ENCODE results near the gene DIPK1B. TPM values are rescaled to one million over a fixed set of nuclear protein-coding genes. Genes with fewer than 3 reads are reported as not detected.

Gene DIPK1B
- polyA plus RNA-seq, result 10 to 100 TPM in 1 of 3 donors, 1 to 10 TPM in 2; 6.0 to 12.8 (median 8.7) TPM

- H3K27ac ChIP-seq (ENCODE audit: low read depth, low read length), result no peak within 1 kb of the TSS
- WGBS, 3 donors, result 2 to 3% (median 2%) methylated on average over 59 to 118 of the region's 119 CpGs
Observed at GRCh38 chr9:136711751-136712689, at the start of gene DIPK1B. Gene DIPK1B, plus strand, starts transcription at chr9:136712572. Its CDS starts 94 bp downstream, at chr9:136712666.

DNA sequence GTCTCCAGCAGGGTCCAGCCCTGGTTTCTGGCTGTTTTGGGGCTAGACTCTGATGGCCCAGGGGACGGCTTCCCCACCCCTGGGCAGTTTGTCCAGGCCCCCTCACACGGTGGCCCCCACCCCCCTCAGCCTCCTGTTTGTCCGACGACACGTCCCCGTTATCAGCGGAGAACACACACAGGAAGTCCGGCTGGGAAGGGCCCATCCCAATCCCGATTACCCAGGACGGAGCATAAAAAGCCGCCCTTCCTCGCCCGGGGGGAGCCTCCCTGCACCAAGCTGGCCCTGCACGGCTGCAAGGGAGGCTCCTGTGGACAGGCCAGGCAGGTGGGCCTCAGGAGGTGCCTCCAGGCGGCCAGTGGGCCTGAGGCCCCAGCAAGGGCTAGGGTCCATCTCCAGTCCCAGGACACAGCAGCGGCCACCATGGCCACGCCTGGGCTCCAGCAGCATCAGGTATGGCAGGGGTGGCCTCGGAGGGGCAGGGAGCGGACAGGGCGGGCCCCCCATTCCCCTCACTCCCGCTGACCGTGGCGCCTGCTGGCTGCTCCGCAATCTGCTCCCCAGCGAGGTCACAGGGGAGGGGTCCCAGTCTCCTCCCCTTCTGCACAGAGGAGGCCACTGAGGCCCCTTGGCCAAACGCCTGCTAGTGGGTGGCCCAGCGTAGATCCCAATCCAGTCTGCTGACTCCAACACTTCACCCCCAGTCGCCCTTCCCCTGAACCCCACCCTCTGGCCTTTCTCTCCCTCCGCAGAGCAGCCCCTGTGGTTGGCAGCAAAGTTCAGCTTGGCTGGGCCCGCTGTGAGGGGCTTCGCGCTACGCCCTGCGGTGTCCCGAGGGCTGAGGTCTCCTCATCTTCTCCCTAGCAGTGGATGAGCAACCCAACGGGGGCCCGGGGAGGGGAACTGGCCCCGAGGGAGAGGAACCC is 49.5 kb upstream of the DIPK1B start, which contains the start of gene EGFL7:
EGFL7 (plus strand) TSS at position 261 of the 926 bp plus-strand sequence. CDS start 5,367 bp downstream, outside the sequence.
- H3K27ac ChIP-seq (ENCODE audit: low read depth, low read length), result no peak within 1 kb of the TSS
- 44 to 75% (median 48%) methylated on average over 35 to 38 of the region's 38 CpGs for WGBS, 3 donors

DNA sequence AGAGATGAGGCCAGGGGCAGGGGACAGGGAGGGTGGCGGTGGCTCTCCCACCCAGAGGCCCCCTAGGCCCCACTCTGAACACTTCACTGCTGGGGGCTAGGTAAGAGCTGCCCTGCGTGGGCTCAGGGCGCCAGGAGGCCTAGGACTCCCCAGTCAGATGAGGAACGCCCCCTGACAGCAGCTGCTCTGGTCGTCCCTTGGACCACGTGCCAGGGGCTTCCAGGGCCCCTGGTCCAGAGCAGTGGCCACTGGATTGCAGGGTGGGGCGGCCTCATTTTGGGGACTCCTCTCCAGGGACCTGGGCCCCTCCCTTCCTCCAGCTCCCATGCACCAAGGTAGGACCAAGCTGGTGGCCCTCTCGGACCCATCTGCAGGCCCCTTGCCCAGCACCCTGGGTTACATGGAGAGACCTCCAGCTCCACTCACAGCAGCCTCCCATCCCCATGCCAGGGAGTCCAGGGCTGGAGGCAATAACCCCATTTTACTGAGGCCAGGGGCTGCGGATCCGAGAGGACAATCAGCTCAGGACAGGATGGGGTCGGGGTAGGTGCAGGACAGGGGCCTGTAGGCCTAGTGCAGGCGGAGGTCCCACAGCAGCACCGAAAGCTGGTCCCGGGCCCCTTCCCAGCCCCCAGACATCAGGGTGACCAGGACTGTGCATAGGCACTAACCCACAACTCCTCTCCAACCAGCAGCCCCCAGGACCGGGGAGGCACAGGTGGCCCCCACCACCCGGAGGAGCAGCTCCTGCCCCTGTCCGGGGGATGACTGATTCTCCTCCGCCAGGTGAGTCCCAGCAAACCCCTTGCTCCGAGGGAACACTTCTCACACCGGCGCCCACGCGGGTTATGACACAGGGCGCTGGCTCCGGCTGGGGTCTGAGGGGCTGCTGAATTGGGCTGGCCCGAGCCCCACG is 48.1 kb upstream of the DIPK1B start:
- WGBS, 3 donors, result 66 to 90% (median 67%) methylated on average over 26 to 27 of the region's 27 CpGs

GRCh38 chr9:136665111-136665703 is 47.2 kb upstream of the DIPK1B start:
- H3K27ac ChIP-seq (ENCODE audit: low read depth, low read length), result no peak overlapping the region
- WGBS, 3 donors, result 6 to 19% (median 8%) methylated on average over 29 to 49 of the region's 49 CpGs

More for the DNA sequence above, 48.1 kb upstream of the DIPK1B start:
- H3K27ac ChIP-seq (ENCODE audit: low read depth, low read length), result no peak overlapping the region

DNA sequence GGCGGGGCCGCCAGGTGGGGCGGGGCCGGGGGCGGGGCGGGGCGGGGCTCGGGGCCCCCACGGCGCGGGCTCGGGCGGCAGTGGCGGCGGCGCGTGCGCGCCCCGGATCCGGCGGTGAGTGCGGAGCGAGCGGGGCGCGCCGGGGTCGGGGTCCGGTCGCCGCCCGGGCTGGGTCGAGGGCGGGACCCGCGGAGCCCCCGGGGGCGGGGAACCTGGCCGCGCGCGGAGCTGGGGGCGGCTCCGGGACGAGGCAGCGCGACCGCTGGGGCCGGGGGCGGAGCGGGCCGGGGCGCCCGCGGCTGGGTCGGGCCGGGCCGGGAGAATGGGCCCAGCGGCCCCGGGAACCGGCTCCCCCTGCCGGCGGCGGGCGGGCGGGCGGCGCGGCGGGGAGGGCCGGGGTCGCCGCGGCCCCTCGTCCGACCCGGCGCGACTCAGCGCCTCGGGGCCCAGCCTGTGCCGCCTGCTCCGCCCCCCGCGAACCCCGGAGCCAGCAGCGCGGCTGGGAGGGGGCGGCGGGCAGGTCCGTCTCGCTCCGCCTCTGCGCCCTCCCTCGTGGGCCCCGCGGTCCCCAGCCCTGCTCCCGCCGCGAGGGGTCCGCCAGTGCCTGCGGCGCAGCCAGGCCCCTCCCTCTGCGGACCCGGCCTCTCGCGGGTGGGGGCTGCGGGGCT is 46.5 kb upstream of the DIPK1B start:
- 1 to 2% (median 1%) methylated on average over 25 to 108 of the region's 109 CpGs for WGBS, 3 donors
- H3K27ac ChIP-seq (ENCODE audit: low read depth, low read length), result no peak overlapping the region

- 12 to 26% (median 22%) methylated on average over 20 to 35 of the region's 35 CpGs for WGBS, 3 donors
- H3K27ac ChIP-seq (ENCODE audit: low read depth, low read length), result no peak overlapping the region
Observed at GRCh38 chr9:136666372-136667213, 45.8 kb upstream of the DIPK1B start.

- no peak overlapping the region for H3K27ac ChIP-seq (ENCODE audit: low read depth, low read length)
- whole genome bisulfite sequencing, 3 donors, result 45 to 73% (median 55%) methylated on average over 20 to 21 of the region's 21 CpGs
Observed at GRCh38 chr9:136667214-136667939, 45.0 kb upstream of the DIPK1B start.

DNA sequence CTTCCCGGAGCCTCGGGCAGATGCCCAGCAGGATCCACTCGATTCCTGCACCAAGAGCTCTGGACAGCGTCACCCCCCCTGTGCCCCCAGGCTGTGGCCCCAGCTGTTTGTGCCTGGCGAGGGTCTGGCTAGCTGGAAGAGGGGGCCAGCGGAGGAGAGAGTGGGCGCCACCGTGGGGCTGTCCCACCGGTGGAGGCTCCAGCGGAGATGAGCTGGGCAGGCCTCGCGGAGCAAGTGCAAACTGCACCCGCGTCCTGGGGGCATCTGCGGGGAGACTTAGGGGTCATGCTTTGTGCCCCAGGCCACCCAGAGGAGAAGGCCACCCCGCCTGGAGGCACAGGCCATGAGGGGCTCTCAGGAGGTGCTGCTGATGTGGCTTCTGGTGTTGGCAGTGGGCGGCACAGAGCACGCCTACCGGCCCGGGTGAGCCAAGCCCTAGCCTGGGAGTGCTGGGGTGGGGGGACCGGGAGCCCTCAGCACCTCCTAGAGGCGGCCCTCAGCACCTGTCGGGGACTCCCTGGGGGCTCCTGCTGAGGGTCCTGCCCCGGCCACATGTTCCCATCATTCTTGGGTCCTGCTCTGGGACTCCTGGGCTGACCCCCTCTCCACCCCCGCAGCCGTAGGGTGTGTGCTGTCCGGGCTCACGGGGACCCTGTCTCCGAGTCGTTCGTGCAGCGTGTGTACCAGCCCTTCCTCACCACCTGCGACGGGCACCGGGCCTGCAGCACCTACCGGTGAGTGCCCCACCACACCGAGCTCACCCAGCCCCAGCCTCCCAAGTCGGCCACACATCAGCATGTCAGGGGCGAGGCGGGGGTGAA is 44.2 kb upstream of the DIPK1B start:
- 52 to 64% (median 59%) methylated on average over 40 of the region's 40 CpGs for WGBS, 3 donors

GRCh38 chr9:136668983-136669790 is 43.2 kb upstream of the DIPK1B start:
- no peak overlapping the region for H3K27ac ChIP-seq (ENCODE audit: low read depth, low read length)
- 52 to 62% (median 55%) methylated on average over 23 of the region's 23 CpGs for whole genome bisulfite sequencing, 3 donors

More for the DNA sequence above, 44.2 kb upstream of the DIPK1B start:
- no peak overlapping the region for H3K27ac ChIP-seq (ENCODE audit: low read depth, low read length)

DNA sequence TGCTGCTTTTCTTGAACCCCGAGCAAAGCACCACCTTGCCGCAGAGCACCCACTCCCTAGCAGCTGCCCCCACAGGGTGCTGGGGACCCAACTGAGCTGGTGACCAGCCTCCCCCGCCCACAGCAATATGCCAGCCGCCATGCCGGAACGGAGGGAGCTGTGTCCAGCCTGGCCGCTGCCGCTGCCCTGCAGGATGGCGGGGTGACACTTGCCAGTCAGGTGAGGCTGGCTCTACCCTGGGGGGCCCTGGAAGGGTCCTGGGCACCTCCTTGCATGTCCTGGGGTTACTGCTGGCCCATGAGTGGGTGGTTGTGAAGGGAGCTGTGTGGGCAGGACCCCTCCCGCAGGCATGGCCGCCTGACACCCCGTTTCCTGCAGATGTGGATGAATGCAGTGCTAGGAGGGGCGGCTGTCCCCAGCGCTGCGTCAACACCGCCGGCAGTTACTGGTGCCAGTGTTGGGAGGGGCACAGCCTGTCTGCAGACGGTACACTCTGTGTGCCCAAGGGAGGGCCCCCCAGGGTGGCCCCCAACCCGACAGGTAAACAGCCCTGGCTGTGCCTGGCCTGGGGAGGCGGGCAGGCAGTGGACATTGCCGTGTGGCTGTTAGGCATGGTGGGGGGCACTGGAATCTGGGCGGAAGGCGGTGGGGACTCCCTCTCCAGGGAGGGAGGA is 42.4 kb upstream of the DIPK1B start:
- 39 to 48% (median 48%) methylated on average over 23 of the region's 23 CpGs for WGBS, 3 donors
- H3K27ac ChIP-seq (ENCODE audit: low read depth, low read length), result no peak overlapping the region

DNA sequence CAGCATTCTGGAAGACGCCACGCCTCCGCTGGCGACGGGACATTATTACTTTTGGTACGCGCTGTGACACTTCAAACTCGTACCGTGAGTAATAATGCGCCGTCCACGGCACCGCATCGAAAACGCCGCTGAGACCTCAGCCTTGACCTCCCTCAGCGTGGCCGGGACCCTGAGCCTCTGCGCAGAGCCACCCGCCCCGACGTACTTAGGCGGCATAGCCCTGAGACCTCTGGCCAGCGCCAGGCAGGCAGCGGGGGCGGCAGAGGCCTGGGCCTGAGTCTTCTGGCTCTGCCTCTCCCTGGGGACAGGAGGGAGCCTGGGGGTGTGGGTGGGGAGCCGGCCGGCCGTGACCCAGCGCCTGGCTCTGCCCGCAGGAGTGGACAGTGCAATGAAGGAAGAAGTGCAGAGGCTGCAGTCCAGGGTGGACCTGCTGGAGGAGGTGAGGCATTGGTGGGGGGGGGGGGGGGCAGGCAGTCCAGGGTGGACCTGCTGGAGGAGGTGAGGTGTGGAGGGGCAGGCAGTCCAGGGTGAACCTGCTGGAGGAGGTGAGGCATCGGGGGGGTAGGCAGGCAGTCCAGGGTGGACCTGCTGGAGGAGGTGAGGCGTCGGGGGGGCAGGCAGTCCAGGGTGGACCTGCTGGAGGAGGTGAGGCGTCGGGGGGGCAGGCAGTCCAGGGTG is 41.7 kb upstream of the DIPK1B start:
- WGBS, 3 donors, result 61 to 67% (median 61%) methylated on average over 34 to 36 of the region's 36 CpGs
- H3K27ac ChIP-seq (ENCODE audit: low read depth, low read length), result no peak overlapping the region

GRCh38 chr9:136671254-136671614 is 41.1 kb upstream of the DIPK1B start:
- 15 to 41% (median 33%) methylated on average over 8 to 12 of the region's 12 CpGs for WGBS, 3 donors
- no peak overlapping the region for H3K27ac ChIP-seq (ENCODE audit: low read depth, low read length)

Data from adipose tissue (tissue), 3 donors.